Ovary (tissue), 9 donors: ENCODE results near the gene EGLN2. TPM values are rescaled to one million over a fixed set of nuclear protein-coding genes. Genes with fewer than 3 reads are reported as not detected.

Source experiments
- DNase-seq, 5 donors: peaks; one replicate each; pipeline ENCODE4 v3.0.0-alpha.2; 2019 to 2020
- H3K27ac ChIP-seq, 2 donors: fragments of 200-600 bp; one replicate each; pipeline versions ENCODE4 v1.5.1 to v1.8.0; 2019 to 2022
- H3K27me3 ChIP-seq: fragments of 200-600 bp; one replicate; pipeline ENCODE4 v1.8.0; 2022
- H3K36me3 ChIP-seq: fragments of 200-600 bp; sonication (generic); one replicate; pipeline ENCODE4 v1.5.1; 2019
- H3K4me1 ChIP-seq: one replicate; pipeline ENCODE4 v1.8.1; 2013; ENCODE audit warnings: mild to moderate bottlenecking, moderate library complexity; ENCODE audit not compliant: insufficient read depth
- H3K4me3 ChIP-seq: fragments of 200-600 bp; sonication (generic); one replicate; pipeline ENCODE4 v1.5.1; 2017
- H3K9me3 ChIP-seq, 2 donors: fragments of 200-600 bp in 1 of 2; sonication (generic) in 1 of 2; one replicate each; pipeline versions ENCODE4 v1.5.1 to v1.8.1; 2013 to 2019; ENCODE audit warnings: mild to moderate bottlenecking in 1 of 2, moderate library complexity in 1 of 2
- EP300 ChIP-seq: sonication (generic); formaldehyde crosslinking; IDR thresholded peaks from one replicate; pipeline ENCODE4 v1.6.1; 2017; ENCODE audit warnings: antibody characterized with exemption
- POLR2A ChIP-seq: fragments of 450-650 bp; IDR thresholded peaks from one replicate; pipeline ENCODE4 v1.6.1; 2017; ENCODE audit warnings: antibody characterized with exemption, mild to moderate bottlenecking, moderate library complexity
- WGBS, 3 donors: extraction: QIAGEN DNeasy Blood & Tissue Kit in 1 of 3; methylation state at CpG; one replicate each; pipeline versions ENCODE4 v1.1.5 to v1.1.7; 2013 to 2017; 5-methylcytosine and 5-hydroxymethylcytosine counted together
- intact Hi-C, 4 donors: fragments of 100-400 bp; cut with DNase I; formaldehyde crosslinking; loops; one replicate each; pipeline versions ENCODE4 v1.11.0 to v1.15.1; 2022 to 2023
- polyA plus RNA-seq, 2 donors: library from polyadenylated mRNA; stranded (reverse); fragments of 200-250 nt in 1 of 2; fragments of 350-450 nt in 1 of 2; fragmentation: Illumina TruSeq in 1 of 2; extraction: RNeasy Lipid Tissue Mini Kit (QIAGEN cat#74804) in 1 of 2; gene quantifications; one replicate each; pipeline ENCODE4 v1.2.3, GENCODE V29; 2013 to 2014
- total RNA-seq, 7 donors: library from RNA; depleted of rRNA in 2 of 7; stranded (reverse); fragments of >200 nt in 2 of 7; fragmentation: NEBNext Ultra II Directional in 3 of 7; extraction: Animal tissue kit (Norgen Biotek cat#: 25700) in 3 of 7; gene quantifications; one replicate each; pipeline versions ENCODE4 v1.1.0 to v1.2.4, GENCODE V29; 2016 to 2023
- TF ChIP-seq, protein P1 (sequence below), 3 donors: fragments of 450-650 bp in 2 of 3; fragments of 200-600 bp in 1 of 3; IDR thresholded peaks; one replicate each; pipeline versions ENCODE4 v1.5.1 to v1.8.0; 2016 to 2022; ENCODE audit warnings: antibody characterized with exemption in 3 of 3, mild to moderate bottlenecking in 1 of 3
- donor health status: DM: no; HTN: no; CAD: no; lungs with moderate emphysema.
- donor health status: DM: no; HTN: no; CAD: no.
- donor health status: Bipolar disorder and iron deficiency.
- donor health status: DM: yes; HTN: yes; CAD: no.
- donor health status: DM: no; HTN: no; CAD: no.
- donor health status: DM: yes; HTN: yes; CAD: no.

Gene EGLN2
- total and polyA plus RNA-seq, 9 donors, result 43.6 to 121 (median 95.8) TPM

DNA sequence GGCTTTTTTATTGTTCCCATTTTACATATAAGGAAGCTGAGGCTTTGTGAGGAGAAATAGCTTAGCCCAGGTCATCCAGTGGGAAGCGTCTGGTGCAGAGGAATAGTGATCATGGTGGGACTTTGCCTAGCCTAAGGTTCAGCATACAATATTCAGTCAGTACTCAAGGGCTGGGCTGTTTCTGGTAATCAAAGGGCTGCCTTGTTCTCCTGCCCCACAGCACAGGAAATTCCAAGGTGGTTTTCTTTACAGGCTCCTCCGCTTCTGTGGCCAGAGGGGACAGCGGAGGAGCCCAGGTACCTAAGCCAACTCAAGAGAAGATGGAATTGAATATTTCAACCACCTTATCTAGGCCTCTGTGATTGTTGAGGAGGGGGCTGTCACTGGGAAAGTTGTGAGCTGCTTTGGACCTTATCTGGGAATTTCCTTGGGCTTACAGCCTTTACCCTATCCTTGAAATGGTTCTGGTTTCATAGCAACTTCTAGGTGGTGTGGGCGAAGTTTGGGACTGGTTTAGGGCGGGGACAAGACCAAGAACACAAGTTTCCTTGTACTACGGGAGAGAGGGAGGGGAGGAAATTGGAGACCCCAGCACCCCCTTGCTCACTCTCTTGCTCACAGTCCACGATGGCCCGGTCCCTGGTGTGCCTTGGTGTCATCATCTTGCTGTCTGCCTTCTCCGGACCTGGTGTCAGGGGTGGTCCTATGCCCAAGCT lies 23.9 kb upstream of the EGLN2 start, which contains the start of gene MIA:
Gene MIA (plus strand): TSS at position 606 of the 716 bp plus-strand sequence. CDS start 22 bp downstream, at position 628.
- Histone ChIP-seq H3K27ac (no peak within 1 kb of the TSS), H3K36me3 (no peaks in the 10 kb centered on the region), H3K27me3 (no peaks in the 10 kb centered on the region), H3K4me1 (peaks cover 8% of the 10 kb centered on the region), H3K9me3 (no peaks in the 10 kb centered on the region), H3K4me3 (no peak within 1 kb of the TSS)
- TF ChIP-seq EP300, result no peak
- no peak for DNase-seq
- intact Hi-C loops, result no loop called here
- WGBS, 3 donors, result 81 to 86% (median 82%) methylated on average over 9 of the region's 9 CpGs

DNA sequence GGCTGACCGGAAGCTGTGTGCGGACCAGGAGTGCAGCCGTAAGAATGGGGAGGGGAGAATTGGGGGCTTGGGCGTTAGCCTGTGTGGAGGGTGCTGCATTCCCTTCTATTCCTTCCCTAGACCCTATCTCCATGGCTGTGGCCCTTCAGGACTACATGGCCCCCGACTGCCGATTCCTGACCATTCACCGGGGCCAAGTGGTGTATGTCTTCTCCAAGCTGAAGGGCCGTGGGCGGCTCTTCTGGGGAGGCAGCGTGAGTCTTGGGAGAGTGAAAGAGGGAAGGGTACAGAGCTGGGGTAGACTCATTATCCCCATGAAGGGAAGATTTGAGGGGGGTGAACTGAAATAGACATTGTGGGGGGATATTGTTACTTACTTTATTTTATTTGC lies 23.4 kb upstream of the EGLN2 start:
- Histone ChIP-seq H3K27me3 (no peaks in the 10 kb centered on the region), H3K4me1 (peaks cover 8% of the 10 kb centered on the region), H3K27ac (no peak overlapping the region), H3K4me3 (no peak overlapping the region), H3K9me3 (no peaks in the 10 kb centered on the region), H3K36me3 (no peaks in the 10 kb centered on the region)
- WGBS, 3 donors, result 81 to 92% (median 86%) methylated on average over 10 of the region's 10 CpGs
- intact Hi-C loops, result no loop called here
- no peak for DNase-seq
- TF ChIP-seq EP300, result no peak
- TF ChIP-seq, protein P1, sequence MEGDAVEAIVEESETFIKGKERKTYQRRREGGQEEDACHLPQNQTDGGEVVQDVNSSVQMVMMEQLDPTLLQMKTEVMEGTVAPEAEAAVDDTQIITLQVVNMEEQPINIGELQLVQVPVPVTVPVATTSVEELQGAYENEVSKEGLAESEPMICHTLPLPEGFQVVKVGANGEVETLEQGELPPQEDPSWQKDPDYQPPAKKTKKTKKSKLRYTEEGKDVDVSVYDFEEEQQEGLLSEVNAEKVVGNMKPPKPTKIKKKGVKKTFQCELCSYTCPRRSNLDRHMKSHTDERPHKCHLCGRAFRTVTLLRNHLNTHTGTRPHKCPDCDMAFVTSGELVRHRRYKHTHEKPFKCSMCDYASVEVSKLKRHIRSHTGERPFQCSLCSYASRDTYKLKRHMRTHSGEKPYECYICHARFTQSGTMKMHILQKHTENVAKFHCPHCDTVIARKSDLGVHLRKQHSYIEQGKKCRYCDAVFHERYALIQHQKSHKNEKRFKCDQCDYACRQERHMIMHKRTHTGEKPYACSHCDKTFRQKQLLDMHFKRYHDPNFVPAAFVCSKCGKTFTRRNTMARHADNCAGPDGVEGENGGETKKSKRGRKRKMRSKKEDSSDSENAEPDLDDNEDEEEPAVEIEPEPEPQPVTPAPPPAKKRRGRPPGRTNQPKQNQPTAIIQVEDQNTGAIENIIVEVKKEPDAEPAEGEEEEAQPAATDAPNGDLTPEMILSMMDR (IDR thresholded peaks at IDR 0.05), result no peak
- TF ChIP-seq POLR2A, result no peak

DNA sequence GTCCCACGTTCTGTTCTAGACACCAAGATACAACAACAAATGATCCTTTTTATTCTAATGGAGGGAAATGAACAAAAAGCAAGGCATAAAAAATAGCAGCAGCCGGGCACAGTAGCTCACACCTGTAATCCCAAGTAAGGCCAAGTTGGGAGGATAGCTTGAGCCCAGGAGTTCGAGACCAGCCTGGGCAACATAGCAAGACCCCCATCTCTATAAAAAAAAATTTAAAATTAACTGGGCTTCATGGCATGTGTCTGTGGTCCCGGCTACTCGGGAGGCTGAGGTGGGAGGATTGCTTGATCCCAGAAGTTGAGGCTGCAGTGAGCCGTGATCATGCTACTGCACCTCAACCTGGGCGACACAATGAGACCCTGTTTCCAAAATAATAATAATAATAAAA lies 22.6 kb upstream of the EGLN2 start:
- intact Hi-C loops, result no loop called here
- no peak for DNase-seq
- Histone ChIP-seq H3K4me1 (peaks cover 8% of the 10 kb centered on the region), H3K27ac (peak overlapping the region in 1 of 2 donors; percentile 94), H3K36me3 (no peaks in the 10 kb centered on the region), H3K9me3 (no peaks in the 10 kb centered on the region), H3K27me3 (no peaks in the 10 kb centered on the region), H3K4me3 (no peak overlapping the region)
- TF ChIP-seq, protein P1 (IDR thresholded peaks at IDR 0.05), result no peak
- TF ChIP-seq EP300 (no peak), POLR2A (no peak)
- WGBS, 3 donors, result 76 to 84% (median 78%) methylated on average over 7 of the region's 7 CpGs

DNA sequence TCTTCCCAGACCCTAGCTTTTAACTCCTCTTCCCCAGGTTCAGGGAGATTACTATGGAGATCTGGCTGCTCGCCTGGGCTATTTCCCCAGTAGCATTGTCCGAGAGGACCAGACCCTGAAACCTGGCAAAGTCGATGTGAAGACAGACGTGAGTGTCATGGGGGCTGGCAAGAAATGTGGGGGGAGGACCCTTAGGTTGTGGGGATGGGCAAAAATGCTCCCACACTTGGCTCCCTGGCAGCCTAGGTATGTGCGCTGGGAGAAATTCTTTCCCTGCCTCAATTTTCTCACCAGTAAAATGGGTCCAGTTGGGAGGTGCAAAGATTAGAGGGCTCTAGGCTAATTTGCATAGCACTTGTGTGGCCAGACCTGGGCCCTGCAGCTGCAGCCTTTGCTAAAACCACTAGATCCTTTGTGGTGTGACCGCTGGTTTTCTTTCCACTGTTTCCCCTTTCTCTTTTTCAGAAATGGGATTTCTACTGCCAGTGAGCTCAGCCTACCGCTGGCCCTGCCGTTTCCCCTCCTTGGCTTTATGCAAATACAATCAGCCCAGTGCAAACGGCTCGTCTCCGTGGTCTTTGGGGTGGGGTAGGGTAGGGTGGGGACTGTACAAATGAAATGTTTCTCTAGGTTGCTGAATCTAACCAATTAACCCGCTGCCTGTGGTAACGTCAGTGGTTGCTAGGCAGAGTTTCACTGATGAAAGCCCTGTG lies 21.9 kb upstream of the EGLN2 start:
- peak overlapping the region; percentile 91 for H3K4me3 ChIP-seq
- no peaks in the 10 kb centered on the region for H3K36me3 ChIP-seq
- H3K27ac ChIP-seq, result peak overlapping the region; percentile 57 to 94
- H3K27me3 ChIP-seq, result no peaks in the 10 kb centered on the region
- WGBS, 3 donors, result 11 to 12% (median 12%) methylated on average over 13 of the region's 13 CpGs
- peak; percentile 81 to 92 (median 82) for DNase-seq
- peaks cover 8% of the 10 kb centered on the region for H3K4me1 ChIP-seq
- TF ChIP-seq POLR2A (no peak), EP300 (no peak)
- TF ChIP-seq, protein P1 (IDR thresholded peaks at IDR 0.05), result no peak
- intact Hi-C loops, result no loop called here
- no peaks in the 10 kb centered on the region for H3K9me3 ChIP-seq

DNA sequence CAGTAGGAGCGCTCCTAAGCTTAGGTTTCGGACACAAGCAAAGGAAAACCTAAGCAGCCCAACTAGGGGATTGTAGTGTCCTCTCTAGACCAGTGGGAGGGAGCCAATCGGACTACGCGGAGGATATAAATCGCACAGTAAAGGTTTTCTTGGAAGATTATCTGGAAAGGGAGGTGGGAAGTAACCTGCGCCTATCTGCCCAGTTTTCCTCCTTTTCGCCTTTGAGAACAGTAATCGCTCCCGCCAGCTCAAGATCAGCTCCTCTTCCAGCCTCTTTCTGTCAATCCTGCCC lies 21.4 kb upstream of the EGLN2 start:
- WGBS, 3 donors, result 0 to 1% (median 0%) methylated on average over 10 of the region's 10 CpGs
- intact Hi-C loops, result no loop called here
- Histone ChIP-seq H3K9me3 (no peaks in the 10 kb centered on the region), H3K36me3 (no peaks in the 10 kb centered on the region), H3K27ac (peak overlapping the region; percentile 57 to 94), H3K27me3 (no peaks in the 10 kb centered on the region), H3K4me1 (peaks cover 8% of the 10 kb centered on the region), H3K4me3 (peak overlapping the region; percentile 91)
- TF ChIP-seq EP300, result no peak
- no peak for TF ChIP-seq POLR2A
- TF ChIP-seq, protein P1 (IDR thresholded peaks at IDR 0.05), result no peak
- DNase-seq, result no peak
